MCF 10A (cell line): ENCODE measurements around the gene SELENOT. TPM values are rescaled to one million over a fixed set of nuclear protein-coding genes. Genes with fewer than 3 reads are reported as not detected.

Experiments
- BruUV-seq: library from RNA; stranded (reverse); fragments of 400-500 nt; replicated peaks from 2 replicates; lab custom pipeline; 2021; lab: Mats Ljungman, UMichigan
- CTCF ChIA-PET: fragments of 300-600 bp; sonication (Branson Sonifier 250); formaldehyde crosslinking; extraction: SDS; loops from one replicate; lab custom pipeline; 2021; ENCODE audit warnings: antibody characterized with exemption, inconsistent platforms; lab: Yijun Ruan, JAX
- POLR2A ChIA-PET: fragments of 300-600, 350-650 bp; sonication (Branson Sonifier 250); formaldehyde crosslinking; extraction: SDS; loops from one replicate; lab custom pipeline; 2020; ENCODE audit warnings: antibody characterized with exemption, inconsistent platforms; lab: Yijun Ruan, JAX
- DNase-seq: peaks from one replicate; pipeline ENCODE4 v3.0.0-alpha.2; 2018; ENCODE audit not compliant: unreplicated experiment
- H3K27ac Mint-ChIP-seq: one replicate; pipeline ENCODE4 v1.8.0; 2022; ENCODE audit warnings: mild to moderate bottlenecking, low read depth, mixed read lengths; ENCODE audit not compliant: unreplicated experiment
- H3K27me3 Mint-ChIP-seq: one replicate; pipeline ENCODE4 v1.8.0; 2022; ENCODE audit warnings: mixed read lengths; ENCODE audit not compliant: insufficient read depth, unreplicated experiment
- H3K36me3 Mint-ChIP-seq: one replicate; pipeline ENCODE4 v1.8.0; 2022; ENCODE audit warnings: mild to moderate bottlenecking, moderate library complexity, mixed read lengths; ENCODE audit not compliant: insufficient read depth, unreplicated experiment
- H3K4me1 Mint-ChIP-seq: one replicate; pipeline ENCODE4 v1.8.0; 2022; ENCODE audit warnings: mixed read lengths; ENCODE audit not compliant: insufficient read depth, unreplicated experiment
- H3K4me3 Mint-ChIP-seq: one replicate; pipeline ENCODE4 v1.8.0; 2022; ENCODE audit warnings: mild to moderate bottlenecking, moderate library complexity, mixed read lengths; ENCODE audit not compliant: unreplicated experiment
- H3K9me3 Mint-ChIP-seq: one replicate; pipeline ENCODE4 v1.8.0; 2022; ENCODE audit warnings: mixed read lengths; ENCODE audit not compliant: unreplicated experiment
- CTCF ChIP-seq: fragments of 200-600 bp; IDR thresholded peaks from one replicate; pipeline ENCODE4 v1.8.0; 2022; ENCODE audit warnings: antibody characterized with exemption, mild to moderate bottlenecking; ENCODE audit not compliant: unreplicated experiment
- intact Hi-C: fragments of 100-400 bp; cut with micrococcal nuclease; formaldehyde crosslinking; loops from 2 replicates; pipeline ENCODE4 v1.14.1; 2022
- total RNA-seq: library from RNA; stranded (reverse); gene quantifications from 2 replicates; pipeline ENCODE4 v1.2.3, GENCODE V29; 2022

SELENOT gene
- total RNA-seq, 1 experiment from 2014 or later = 71.1 TPM

GRCh38 chr3:150640256-150640655 is 37.1 kb downstream of the SELENOT start:
- ChIA-PET POLR2A (no interaction called here), CTCF (no interaction called here)
- Mint-ChIP-seq H3K9me3 (no peaks in the 10 kb centered on the region), H3K4me1 (no peaks in the 10 kb centered on the region), H3K27ac (no peak overlapping the region), H3K27me3 (peaks cover 21% of the 10 kb centered on the region), H3K36me3 (no peaks in the 10 kb centered on the region), H3K4me3 (no peak overlapping the region)
- no peak for DNase-seq
- intact Hi-C loops = no loop called here
- TF ChIP-seq CTCF = no peak
- no TSS peak for BruUV-seq

- ChIA-PET CTCF (no interaction called here), POLR2A (no interaction called here)
- no TSS peak for BruUV-seq
- no peak overlapping the region for H3K4me3 Mint-ChIP-seq
- no peak for TF ChIP-seq CTCF
- intact Hi-C loops = no loop called here
- no peaks in the 10 kb centered on the region for H3K36me3 Mint-ChIP-seq
- H3K27me3 Mint-ChIP-seq = no peaks in the 10 kb centered on the region
- DNase-seq = no peak
- H3K4me1 Mint-ChIP-seq = no peaks in the 10 kb centered on the region
- no peaks in the 10 kb centered on the region for H3K9me3 Mint-ChIP-seq
- H3K27ac Mint-ChIP-seq = no peak overlapping the region
Measured at GRCh38 chr3:150653110-150653561, 50.0 kb downstream of the SELENOT start.

GRCh38 chr3:150656316-150656715 is 53.2 kb downstream of the SELENOT start:
- intact Hi-C loops = no loop called here
- Mint-ChIP-seq H3K4me3 (no peak overlapping the region), H3K27ac (no peak overlapping the region), H3K36me3 (no peaks in the 10 kb centered on the region), H3K27me3 (peaks cover 9% of the 10 kb centered on the region), H3K9me3 (no peaks in the 10 kb centered on the region), H3K4me1 (no peaks in the 10 kb centered on the region)
- no TSS peak for BruUV-seq
- POLR2A ChIA-PET = no interaction called here
- DNase-seq = no peak
- CTCF ChIA-PET = no interaction called here
- no peak for TF ChIP-seq CTCF

GRCh38 chr3:150662410-150663200 is 59.5 kb downstream of the SELENOT start:
- no peaks in the 10 kb centered on the region for H3K4me1 Mint-ChIP-seq
- H3K9me3 Mint-ChIP-seq = no peaks in the 10 kb centered on the region
- ChIA-PET CTCF (interaction anchor here (0.6 kb wide), 1 partner anchor 1455 kb away, joined by 4 read pairs; no protein-coding TSS in a partner anchor), POLR2A (no interaction called here)
- intact Hi-C loops = no loop called here
- no peak for TF ChIP-seq CTCF
- H3K27ac Mint-ChIP-seq = no peak overlapping the region
- peaks cover 9% of the 10 kb centered on the region for H3K27me3 Mint-ChIP-seq
- no TSS peak for BruUV-seq
- no peaks in the 10 kb centered on the region for H3K36me3 Mint-ChIP-seq
- no peak overlapping the region for H3K4me3 Mint-ChIP-seq
- no peak for DNase-seq
